Esophagus squamous epithelium (tissue), 5 donors: ENCODE data around the gene AUTS2. TPM values are rescaled to one million over a fixed set of nuclear protein-coding genes. Genes with fewer than 3 reads are reported as not detected.

Experiments used
- DNase-seq: peaks from one replicate; lab custom pipeline; 2025; lab: John Stamatoyannopoulos, UW
- H3K27ac ChIP-seq, 4 donors: fragments of 200-600 bp; sonication (generic); one replicate each; pipeline ENCODE4 v1.5.1; 2016 to 2019; ENCODE audit warnings: mild to moderate bottlenecking in 1 of 4
- H3K27me3 ChIP-seq, 4 donors: fragments of 200-600 bp; sonication (generic); 1 replicate in 3 of 4; 2 replicates in 1 of 4; pipeline versions ENCODE4 v1.5.1 to v1.6.0; 2017 to 2021; ENCODE audit warnings: antibody characterized with exemption in 1 of 4
- H3K36me3 ChIP-seq, 3 donors: fragments of 200-600 bp; sonication (generic); one replicate each; pipeline ENCODE4 v1.5.1; 2016 to 2019
- H3K4me1 ChIP-seq, 3 donors: fragments of 200-600 bp; sonication (generic); one replicate each; pipeline ENCODE4 v1.5.1; 2017 to 2019
- H3K4me3 ChIP-seq, 4 donors: fragments of 200-600 bp; sonication (generic); 1 replicate in 3 of 4; 2 replicates in 1 of 4; pipeline ENCODE4 v1.5.1; 2016 to 2019; ENCODE audit warnings: mild to moderate bottlenecking in 2 of 4, moderate library complexity in 1 of 4
- H3K9me3 ChIP-seq, 3 donors: fragments of 200-600 bp; sonication (generic); one replicate each; pipeline ENCODE4 v1.5.1; 2016 to 2019
- POLR2A ChIP-seq, 4 donors: fragments of 450-650 bp; IDR thresholded peaks; one replicate each; pipeline ENCODE4 v1.6.1; 2017; ENCODE audit warnings: antibody characterized with exemption in 4 of 4, mild to moderate bottlenecking in 4 of 4, moderate library complexity in 3 of 4
- WGBS, 2 donors: methylation state at CpG; one replicate each; pipeline ENCODE4 v1.1.5; 2018; 5-methylcytosine and 5-hydroxymethylcytosine counted together
- intact Hi-C: fragments of 100-400 bp; cut with DNase I; formaldehyde crosslinking; loops from one replicate; pipeline ENCODE4 v1.15.0; 2022
- total RNA-seq, 4 donors: library from RNA; depleted of rRNA; stranded (reverse); fragments of >200 nt; gene quantifications; one replicate each; pipeline ENCODE4 v1.1.0, GENCODE V29; 2016
- TF ChIP-seq, protein P1 (sequence below), 6 experiments: fragments of 450-650 bp in 4 of 6; fragments of 200-600 bp in 2 of 6; sonication (generic) in 2 of 6; IDR thresholded peaks; one replicate each; pipeline ENCODE4 v1.5.1; 2016 to 2019; ENCODE audit warnings: antibody characterized with exemption in 6 of 6, mild to moderate bottlenecking in 4 of 6, moderate library complexity in 4 of 6
- donor health status: DM: yes; HTN: yes; CAD: no.

AUTS2 gene
- total RNA-seq, 4 donors from 2014 or later: 9.5 to 36.2 (median 23.0) TPM

DNA sequence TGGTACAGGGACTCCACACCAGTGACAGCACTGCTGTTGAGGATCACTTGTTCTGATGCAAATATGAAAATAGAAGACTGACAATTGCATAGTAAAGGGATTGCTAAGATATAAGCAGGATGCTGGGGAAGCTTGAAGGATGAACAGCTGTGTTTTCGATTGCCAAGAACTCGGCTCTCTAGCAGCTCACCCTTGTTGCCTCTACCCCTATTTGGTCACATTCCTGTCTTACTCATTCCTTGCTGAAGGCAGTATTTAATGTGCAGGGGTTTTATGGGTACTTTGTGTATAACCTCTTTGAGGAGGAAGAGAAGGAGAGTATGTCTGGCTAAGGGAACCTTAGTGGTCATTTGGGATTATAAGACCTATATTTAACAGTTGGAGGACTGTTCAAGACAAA lies 218.8 kb downstream of the AUTS2 start:
- no peaks in the 10 kb centered on the region for H3K36me3 ChIP-seq
- 34 to 58% methylated on average over 2 of the region's 2 CpGs for WGBS, 2 donors
- peaks cover 4 to 23% (median 14%) of the 10 kb centered on the region in 3 donors for H3K4me1 ChIP-seq
- no peak for TF ChIP-seq POLR2A (IDR thresholded peaks at IDR 0.05)
- TF ChIP-seq, protein P1, sequence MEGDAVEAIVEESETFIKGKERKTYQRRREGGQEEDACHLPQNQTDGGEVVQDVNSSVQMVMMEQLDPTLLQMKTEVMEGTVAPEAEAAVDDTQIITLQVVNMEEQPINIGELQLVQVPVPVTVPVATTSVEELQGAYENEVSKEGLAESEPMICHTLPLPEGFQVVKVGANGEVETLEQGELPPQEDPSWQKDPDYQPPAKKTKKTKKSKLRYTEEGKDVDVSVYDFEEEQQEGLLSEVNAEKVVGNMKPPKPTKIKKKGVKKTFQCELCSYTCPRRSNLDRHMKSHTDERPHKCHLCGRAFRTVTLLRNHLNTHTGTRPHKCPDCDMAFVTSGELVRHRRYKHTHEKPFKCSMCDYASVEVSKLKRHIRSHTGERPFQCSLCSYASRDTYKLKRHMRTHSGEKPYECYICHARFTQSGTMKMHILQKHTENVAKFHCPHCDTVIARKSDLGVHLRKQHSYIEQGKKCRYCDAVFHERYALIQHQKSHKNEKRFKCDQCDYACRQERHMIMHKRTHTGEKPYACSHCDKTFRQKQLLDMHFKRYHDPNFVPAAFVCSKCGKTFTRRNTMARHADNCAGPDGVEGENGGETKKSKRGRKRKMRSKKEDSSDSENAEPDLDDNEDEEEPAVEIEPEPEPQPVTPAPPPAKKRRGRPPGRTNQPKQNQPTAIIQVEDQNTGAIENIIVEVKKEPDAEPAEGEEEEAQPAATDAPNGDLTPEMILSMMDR (IDR thresholded peaks at IDR 0.05): no peak
- peaks cover 0 to 60% (median 0%) of the 10 kb centered on the region in 4 donors for H3K27me3 ChIP-seq
- no peak for DNase-seq
- intact Hi-C loops: no loop called here
- H3K27ac ChIP-seq: no peak overlapping the region
- no peaks in the 10 kb centered on the region for H3K9me3 ChIP-seq
- no peak overlapping the region for H3K4me3 ChIP-seq

DNA sequence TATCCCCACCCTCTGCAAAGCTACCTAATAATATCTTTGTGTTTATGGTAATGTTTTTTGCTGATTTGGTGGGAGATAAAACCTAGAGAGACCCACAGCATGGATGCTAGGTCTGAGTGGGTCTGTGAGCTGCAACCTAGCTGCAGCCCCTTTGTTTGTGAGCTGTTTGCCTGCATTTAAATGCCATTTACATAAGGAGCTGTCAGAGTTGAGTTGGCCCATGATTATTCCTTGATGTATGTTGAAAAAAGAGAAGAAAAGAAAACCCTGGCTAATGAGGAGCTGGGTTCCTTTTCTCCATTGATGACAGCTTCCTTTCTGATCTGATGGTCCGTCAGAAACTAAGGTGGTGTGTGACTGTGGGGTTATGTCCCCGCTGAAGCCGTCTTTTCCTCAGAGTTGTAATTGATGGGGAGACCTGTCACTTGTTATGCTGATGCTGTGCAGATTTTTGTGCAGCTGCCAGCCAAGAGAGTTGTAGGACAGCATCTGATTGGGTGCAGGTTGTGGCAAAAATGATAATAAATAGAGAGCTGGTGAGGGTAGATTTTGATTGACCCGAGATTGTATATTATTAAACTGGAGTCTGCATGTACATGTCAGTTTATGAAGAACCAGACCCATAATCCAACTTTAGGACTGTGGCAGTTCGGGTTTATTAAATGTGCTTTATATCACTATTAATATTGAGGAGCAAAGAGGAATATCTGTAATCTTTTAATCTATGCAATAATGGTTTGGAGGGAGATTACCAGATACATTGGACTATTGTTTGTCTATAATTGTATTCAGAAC lies 219.8 kb downstream of the AUTS2 start:
- peaks cover 0 to 69% (median 0%) of the 10 kb centered on the region in 4 donors for H3K27me3 ChIP-seq
- 77 to 88% methylated on average over 5 of the region's 5 CpGs for WGBS, 2 donors
- H3K9me3 ChIP-seq: no peaks in the 10 kb centered on the region
- intact Hi-C loops: no loop called here
- peaks cover 4 to 29% (median 14%) of the 10 kb centered on the region in 3 donors for H3K4me1 ChIP-seq
- H3K4me3 ChIP-seq: no peak overlapping the region
- no peak overlapping the region for H3K27ac ChIP-seq
- no peak for DNase-seq
- no peaks in the 10 kb centered on the region for H3K36me3 ChIP-seq
- TF ChIP-seq, protein P1 (IDR thresholded peaks at IDR 0.05): no peak
- no peak for TF ChIP-seq POLR2A (IDR thresholded peaks at IDR 0.05)

DNA sequence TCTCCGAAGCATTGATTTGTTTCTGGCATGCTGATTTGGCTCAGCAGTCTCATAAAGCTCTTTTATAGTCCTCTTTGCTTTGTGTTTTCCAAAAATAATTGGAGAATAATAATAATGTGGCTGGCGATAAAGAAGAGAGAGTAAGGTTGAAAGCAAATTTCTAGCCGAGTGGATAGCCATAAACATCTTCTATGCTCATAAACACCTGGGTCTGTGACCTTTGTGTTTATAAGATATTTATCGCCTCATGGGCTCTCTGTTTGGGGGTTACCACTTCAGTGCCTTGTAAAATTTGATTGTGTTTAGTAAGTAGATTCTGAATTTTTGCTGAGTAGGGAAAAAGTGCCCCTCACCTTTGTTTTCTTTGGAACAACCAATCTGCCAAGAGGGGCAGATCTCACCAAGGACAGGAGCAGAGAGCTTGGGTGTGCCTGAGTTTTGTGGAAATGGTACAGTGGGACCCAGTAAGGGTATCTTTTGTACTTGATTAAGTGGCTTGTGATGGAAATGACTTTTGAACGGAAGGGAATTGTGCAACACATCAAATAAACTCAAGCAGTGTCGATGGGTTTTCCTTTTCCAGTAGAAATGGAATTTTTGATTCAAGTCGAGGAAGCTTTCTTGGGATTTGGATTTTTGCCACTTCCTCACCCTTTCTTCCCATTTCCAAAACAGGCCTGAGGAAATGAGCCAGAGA lies 220.5 kb downstream of the AUTS2 start:
- no peaks in the 10 kb centered on the region for H3K36me3 ChIP-seq
- TF ChIP-seq, protein P1 (IDR thresholded peaks at IDR 0.05): no peak
- no peak for TF ChIP-seq POLR2A (IDR thresholded peaks at IDR 0.05)
- H3K4me3 ChIP-seq: no peak overlapping the region
- H3K9me3 ChIP-seq: no peaks in the 10 kb centered on the region
- no peak overlapping the region for H3K27ac ChIP-seq
- 65 to 68% methylated on average over 7 of the region's 7 CpGs for WGBS, 2 donors
- peaks cover 0 to 77% (median 0%) of the 10 kb centered on the region in 4 donors for H3K27me3 ChIP-seq
- intact Hi-C loops: no loop called here
- DNase-seq: no peak
- H3K4me1 ChIP-seq: peaks cover 0 to 22% (median 8%) of the 10 kb centered on the region in 3 donors

DNA sequence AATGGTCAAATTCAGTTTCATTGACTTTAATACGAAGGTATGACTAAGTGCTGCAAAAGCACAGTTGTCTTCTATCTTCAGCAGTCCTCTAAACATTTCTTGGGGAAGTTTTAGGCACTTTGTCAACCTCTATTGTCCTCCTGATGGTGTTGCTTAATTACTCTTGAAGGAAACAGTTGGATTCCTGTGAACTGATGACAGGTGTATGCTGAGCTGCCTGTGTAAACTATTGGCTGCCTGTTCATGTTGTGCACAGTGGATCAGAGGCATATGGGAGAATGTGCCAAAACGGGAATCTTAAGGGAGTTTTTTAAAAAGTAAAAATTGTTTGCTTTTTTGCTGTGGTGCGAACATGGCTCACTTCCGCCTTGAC lies 221.0 kb downstream of the AUTS2 start:
- H3K36me3 ChIP-seq: no peaks in the 10 kb centered on the region
- intact Hi-C loops: no loop called here
- no peak for DNase-seq
- WGBS, 2 donors: 71 to 73% methylated on average over 4 of the region's 4 CpGs
- no peak overlapping the region for H3K27ac ChIP-seq
- H3K4me3 ChIP-seq: no peak overlapping the region
- peaks cover 0 to 82% (median 0%) of the 10 kb centered on the region in 4 donors for H3K27me3 ChIP-seq
- peaks cover 0 to 18% (median 3%) of the 10 kb centered on the region in 3 donors for H3K4me1 ChIP-seq
- TF ChIP-seq, protein P1 (IDR thresholded peaks at IDR 0.05): no peak
- TF ChIP-seq POLR2A (IDR thresholded peaks at IDR 0.05): no peak
- no peaks in the 10 kb centered on the region for H3K9me3 ChIP-seq
